ENCODE results near the gene HPSE. TPM values are rescaled to one million over a fixed set of nuclear protein-coding genes. Genes with fewer than 3 reads are reported as not detected.

The HPSE gene
- total and polyA plus RNA-seq, 9 of the 15 experiments (the other 6 are each of a cell fraction or from before 2014, with no cell fraction given), result 0.01 to 0.42 (median 0.14) TPM; not detected in 1

GRCh38 chr4:83315341-83315870 lies 19.2 kb downstream of the HPSE start:
- BruUV-seq (replicated peaks), result no TSS peak
- Histone ChIP-seq H3K79me2 (ENCODE audit: control insufficient read depth, insufficient read depth, low read length) (no peaks in the 10 kb centered on the region), H3K4me2 (ENCODE audit: insufficient read depth, low read length) (no peak overlapping the region), H3K9ac (ENCODE audit: insufficient read depth in 1 of 2, low read depth in 2 of 2, low read length in 2 of 2) (no peak overlapping the region), H3K9me1 (ENCODE audit: control insufficient read depth, insufficient read depth, low read length) (no peaks in the 10 kb centered on the region), H3K4me3 (no peak overlapping the region), H4K20me1 (replicated peaks; ENCODE audit: control insufficient read depth, insufficient read depth, low read length) (no peaks in the 10 kb centered on the region), H2AFZ (ENCODE audit: low read depth, low read length) (no peak overlapping the region), H3K27ac (ENCODE audit: extremely low read depth, low read depth, low read length) (no peak overlapping the region), H3K4me1 (replicated peaks in 1 of 2; ENCODE audit: control insufficient read depth in 2 of 2, insufficient read depth in 2 of 2, low read length in 2 of 2) (no peaks in the 10 kb centered on the region), H3K36me3 (ENCODE audit: control insufficient read depth, insufficient read depth, low read length) (no peaks in the 10 kb centered on the region), H3K27me3 (ENCODE audit: control insufficient read depth in 2 of 2, insufficient read depth in 2 of 2, low read length in 2 of 2) (peaks cover 18 to 23% of the 10 kb centered on the region in 2 experiments; a peak in 4 of 5 replicates), H3K9me3 (replicated peaks; ENCODE audit: control insufficient read depth, insufficient read depth, low read depth, low read length) (no peaks in the 10 kb centered on the region)
- intact Hi-C loops (cut with micrococcal nuclease), result no loop called here
- FAIRE-seq (no peak), DNase-seq (ENCODE audit: extremely low read depth in 1 of 4, low spot score in 3 of 4) (no peak), ATAC-seq (no peak)
- in situ Hi-C loops (cut with MboI), result no loop called here
- POLR2A ChIA-PET, result no interaction called here
- TF ChIP-seq ZEB2 (IDR thresholded peaks at IDR 0.05), result no peak
- no peak for TF ChIP-seq NRF1 (conservative IDR thresholded peaks at IDR 0.05 in 1 of 2, IDR thresholded peaks at IDR 0.05 in 1 of 2)
- TF ChIP-seq EP300 (IDR thresholded peaks at IDR 0.05; ENCODE audit: low read length), result no peak
- TF ChIP-seq ILK (tag; IDR thresholded peaks at IDR 0.05; ENCODE audit: borderline replicate concordance, low read depth), result no peak
- TF ChIP-seq ZFP1 (CRISPR knock-in tag; IDR thresholded peaks at IDR 0.05), result no peak
- TF ChIP-seq CBX3 (IDR thresholded peaks at IDR 0.05; ENCODE audit: borderline replicate concordance in 1 of 2, low read length in 2 of 2), result no peak
- TF ChIP-seq CBFA2T2 (conservative IDR thresholded peaks at IDR 0.05), result no peak
- TF ChIP-seq ATF1 (CRISPR knock-in tag; IDR thresholded peaks at IDR 0.05), result no peak
- no peak for TF ChIP-seq ATF1 (tag; IDR thresholded peaks at IDR 0.05)
- no peak for TF ChIP-seq KLF6 (CRISPR knock-in tag; IDR thresholded peaks at IDR 0.05; ENCODE audit: borderline replicate concordance)
- CTCF ChIA-PET (ENCODE audit: low intra/inter-chr PET ratio), result no interaction called here
- WGBS (ENCODE audit: insufficient coverage, low coverage, missing lambda C conversion rate), result 2% methylated on average over 4 of the region's 4 CpGs

Measured in K562 (cell line).